Activated naive CD4-positive, alpha-beta T cell treated with Interleukin-2 at 50 U/mL for 16 hours (primary cell): ENCODE results near the gene CDC27.
"Not testable (repeated sequence)": the region's sequence is repeated elsewhere in the genome, so short reads cannot be mapped to it uniquely, and the experiment has no call there.

Source experiments
- DNase-seq: peaks from one replicate; pipeline ENCODE4 v3.0.0-alpha.2; 2020

CDC27 gene

DNA sequence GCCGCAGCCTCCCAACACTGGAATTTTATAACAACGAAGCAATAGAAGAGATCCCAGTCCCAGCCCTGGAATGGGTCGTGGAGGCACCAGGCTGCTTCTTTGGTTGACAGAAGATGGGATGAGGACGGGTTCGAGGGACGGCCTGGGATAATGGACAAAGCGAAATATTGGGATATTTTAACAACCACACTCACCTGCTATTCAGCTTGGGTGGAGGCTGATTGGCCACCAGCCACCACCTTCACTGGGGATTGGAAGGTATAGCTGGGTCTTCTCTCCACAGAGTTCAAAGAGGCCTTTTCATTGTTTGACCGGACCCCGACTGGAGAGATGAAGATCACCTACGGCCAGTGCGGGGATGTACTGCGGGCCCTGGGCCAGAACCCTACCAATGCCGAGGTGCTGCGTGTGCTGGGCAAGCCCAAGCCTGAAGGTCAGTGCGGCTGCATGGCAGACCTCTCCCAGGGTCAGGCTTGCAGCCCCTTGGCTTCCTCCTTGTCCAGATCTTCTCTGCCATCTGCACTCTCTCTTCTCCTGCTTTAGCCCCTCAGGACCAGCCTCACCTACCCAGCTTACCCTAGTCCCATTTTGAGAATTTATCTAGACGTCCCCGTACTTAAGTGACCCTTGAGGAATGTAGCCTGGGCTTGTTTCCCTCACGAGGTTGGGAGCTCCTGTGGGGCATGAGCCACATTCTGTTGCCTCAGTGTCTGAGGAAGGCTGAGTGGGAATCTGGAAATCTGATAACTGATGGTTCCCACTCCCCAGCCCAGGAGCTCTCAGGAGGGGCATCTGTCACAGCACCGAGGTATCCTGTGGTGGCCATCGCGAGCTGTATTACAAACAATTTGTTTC is 30.8 kb upstream of the CDC27 start:
- DNase-seq, result no peak

DNA sequence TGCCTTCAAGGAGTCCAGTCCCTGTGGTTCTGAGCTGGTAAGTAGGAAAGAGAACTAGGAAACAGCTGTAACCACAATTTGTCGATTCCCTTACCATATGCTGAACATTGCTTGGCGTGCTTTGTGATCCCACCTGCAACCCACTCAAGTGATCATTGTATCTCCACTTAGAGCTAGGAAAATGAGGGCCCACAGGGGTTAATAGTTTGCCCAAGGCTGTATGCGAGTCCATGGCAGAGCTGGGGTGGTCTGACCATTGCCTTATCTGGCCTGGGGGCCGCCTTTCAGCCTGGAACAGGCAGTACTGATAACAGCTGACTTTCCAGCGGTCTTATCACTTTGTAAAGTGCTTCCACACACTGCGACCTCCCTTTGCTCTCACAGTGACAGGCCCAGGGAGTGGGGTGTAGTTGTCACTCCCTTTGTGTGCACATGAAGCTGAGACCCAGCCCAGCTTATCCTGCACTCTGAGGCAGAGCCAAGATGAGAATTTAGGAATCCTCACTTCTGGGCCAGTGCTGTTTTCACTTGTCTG is 29.9 kb upstream of the CDC27 start:
- no peak for DNase-seq

DNA sequence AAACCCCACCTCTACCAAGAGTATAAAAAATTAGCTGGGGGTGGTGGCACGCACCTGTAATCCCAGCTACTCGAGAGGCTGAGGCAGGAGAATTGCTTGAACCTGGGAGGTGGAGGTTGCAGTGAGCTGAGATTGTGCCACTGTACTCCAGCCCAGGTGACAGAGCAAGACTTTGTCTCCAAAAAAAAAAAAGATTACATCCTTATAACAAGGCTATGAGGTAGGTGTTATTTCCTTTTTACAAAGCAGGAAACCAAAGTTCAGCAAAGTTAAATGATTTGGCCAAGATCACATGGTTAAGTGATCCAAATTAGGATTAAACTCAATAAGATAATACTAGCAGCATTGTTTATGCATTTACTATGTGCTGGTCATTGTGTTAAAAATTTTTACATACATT is 28.2 kb upstream of the CDC27 start:
- DNase-seq, result not testable (repeated sequence)

DNA sequence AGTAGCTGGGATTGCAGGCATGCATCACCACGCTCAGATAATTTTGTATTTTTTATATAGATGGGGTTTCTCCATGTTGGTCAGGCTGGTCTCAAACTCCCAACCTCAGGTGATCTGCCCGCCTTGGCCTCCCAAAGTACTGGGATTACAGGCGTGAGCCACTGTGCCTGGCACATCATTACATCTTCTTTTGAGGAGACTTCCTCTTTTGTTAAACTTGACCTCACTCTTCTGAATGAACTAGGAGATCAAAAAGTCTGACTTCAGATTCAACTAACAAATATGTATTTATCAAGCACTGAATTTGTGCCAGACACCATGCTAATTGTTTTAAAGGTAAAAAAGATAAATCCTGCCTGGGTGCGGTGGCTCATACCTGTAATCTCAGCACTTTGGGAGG is 27.7 kb upstream of the CDC27 start:
- DNase-seq, result not testable (repeated sequence)

- DNase-seq, result no peak
Observed at GRCh38 chr17:47214931-47215330, 25.8 kb upstream of the CDC27 start.

DNA sequence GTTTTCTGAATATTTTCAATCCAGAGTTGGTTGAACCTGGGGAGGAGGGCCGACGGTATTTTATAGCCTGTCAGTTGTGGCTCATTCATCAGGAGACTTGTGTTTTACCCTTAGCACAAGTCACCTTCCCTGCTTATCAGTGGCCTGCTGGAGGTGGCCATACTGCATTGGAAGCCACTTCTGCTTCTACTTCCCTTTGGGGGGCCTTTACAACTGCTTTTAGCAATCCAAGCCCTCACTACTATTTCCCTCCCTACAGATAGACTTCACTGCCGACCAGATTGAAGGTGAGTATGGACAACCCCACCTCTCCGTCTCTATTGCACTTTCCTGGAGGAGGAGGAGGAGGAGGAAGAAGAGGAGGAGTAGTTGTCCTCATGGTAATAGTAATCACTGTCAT is 24.4 kb upstream of the CDC27 start:
- no peak for DNase-seq

- DNase-seq, result no peak
Observed at GRCh38 chr17:47212458-47212857, 23.4 kb upstream of the CDC27 start.

GRCh38 chr17:47210779-47211178 is 21.7 kb upstream of the CDC27 start:
- DNase-seq, result no peak

DNA sequence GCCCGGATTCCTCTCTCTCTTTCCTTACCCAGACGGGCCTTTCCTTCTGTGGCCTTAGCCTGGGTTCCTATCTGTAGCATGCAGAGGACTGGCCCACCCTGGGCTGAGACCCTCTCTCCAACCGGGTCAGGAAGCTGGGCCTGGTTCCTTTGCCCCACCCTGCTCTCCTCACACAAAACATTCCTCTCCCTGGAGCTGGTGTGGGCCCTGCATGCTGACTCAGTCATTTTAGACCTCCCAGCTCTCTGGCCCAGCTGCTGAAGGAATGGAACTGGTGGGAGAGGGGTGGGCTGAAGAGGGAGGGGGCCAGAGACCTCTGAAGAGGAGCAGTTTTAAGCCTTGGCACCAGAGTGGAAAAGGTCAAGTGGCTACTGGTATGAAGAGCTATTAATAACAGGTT is 21.0 kb upstream of the CDC27 start:
- no peak for DNase-seq

- DNase-seq, result no peak
Observed at GRCh38 chr17:47209499-47209898, 20.4 kb upstream of the CDC27 start.

- DNase-seq, result no peak
Observed at GRCh38 chr17:47208744-47209488, 19.8 kb upstream of the CDC27 start, which contains the start of gene MYL4. MYL4 (plus strand) TSS chr17:47209348; CDS start chr17:47209423, 75 bp downstream.

- no peak for DNase-seq
Observed at GRCh38 chr17:47207143-47208067, 18.3 kb upstream of the CDC27 start.

DNA sequence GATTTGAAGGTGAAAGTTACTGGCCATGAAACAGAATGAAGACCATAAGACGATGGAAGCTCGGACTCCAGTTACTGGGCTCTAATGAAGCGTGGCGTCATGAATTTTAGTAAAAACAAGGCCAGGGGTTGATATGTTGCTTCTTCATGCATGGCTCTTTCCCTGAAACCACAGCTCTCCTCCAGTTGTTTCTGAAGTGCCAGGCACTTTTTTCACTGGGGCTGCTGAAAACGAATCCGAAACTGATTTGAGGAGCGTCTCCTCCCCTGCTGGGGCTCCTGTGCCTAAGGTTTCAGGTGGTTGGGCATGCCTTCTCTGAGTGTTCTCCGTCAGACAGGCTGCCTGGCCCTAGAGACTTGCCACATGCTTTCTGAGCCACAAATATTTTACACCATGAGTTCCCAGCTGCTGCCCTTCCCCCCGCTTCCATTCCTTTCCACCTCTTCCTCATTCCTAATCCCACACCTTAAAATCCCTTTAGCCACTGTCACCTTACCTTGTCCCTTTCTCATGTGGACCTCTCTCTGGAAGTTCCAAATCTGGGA is 16.4 kb upstream of the CDC27 start:
- DNase-seq, result peak; percentile 73

GRCh38 chr17:47204722-47205418 is 15.8 kb upstream of the CDC27 start:
- peak; percentile 26 for DNase-seq

DNA sequence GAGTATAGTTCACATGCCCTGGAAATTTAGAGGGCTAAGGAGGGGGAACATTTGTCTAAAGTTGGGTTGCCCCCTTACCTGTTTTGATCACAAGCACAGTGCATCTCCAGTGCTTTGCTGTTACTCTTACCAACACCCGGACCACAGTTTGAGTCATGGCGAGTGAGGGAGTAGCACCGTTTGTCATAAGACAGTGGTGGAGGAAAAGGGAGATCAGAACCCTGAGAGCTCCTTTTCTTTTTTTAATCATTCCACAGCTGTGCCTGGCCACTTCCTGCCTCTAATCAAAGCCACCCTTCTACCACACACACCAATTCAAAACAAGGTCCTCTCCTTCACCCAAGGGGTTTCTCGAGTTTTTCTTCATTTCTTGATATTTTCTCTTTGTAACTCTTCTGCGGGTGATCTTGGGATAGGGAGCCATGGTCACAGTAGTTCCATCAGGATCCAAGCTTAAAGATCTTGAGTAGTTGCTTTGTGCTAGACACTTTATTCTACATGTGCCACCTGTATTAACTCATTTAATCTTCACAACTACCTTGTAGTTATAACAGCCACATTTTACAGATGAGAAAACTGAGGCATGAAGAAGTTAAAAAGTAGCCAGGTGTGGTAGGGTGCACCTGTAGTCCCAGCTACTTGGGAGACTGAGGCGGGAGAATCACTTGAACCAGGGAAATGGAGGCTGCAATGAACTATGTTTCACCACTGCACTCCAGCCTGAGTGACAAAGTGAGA is 15.1 kb upstream of the CDC27 start:
- DNase-seq, result peak; percentile 61

DNA sequence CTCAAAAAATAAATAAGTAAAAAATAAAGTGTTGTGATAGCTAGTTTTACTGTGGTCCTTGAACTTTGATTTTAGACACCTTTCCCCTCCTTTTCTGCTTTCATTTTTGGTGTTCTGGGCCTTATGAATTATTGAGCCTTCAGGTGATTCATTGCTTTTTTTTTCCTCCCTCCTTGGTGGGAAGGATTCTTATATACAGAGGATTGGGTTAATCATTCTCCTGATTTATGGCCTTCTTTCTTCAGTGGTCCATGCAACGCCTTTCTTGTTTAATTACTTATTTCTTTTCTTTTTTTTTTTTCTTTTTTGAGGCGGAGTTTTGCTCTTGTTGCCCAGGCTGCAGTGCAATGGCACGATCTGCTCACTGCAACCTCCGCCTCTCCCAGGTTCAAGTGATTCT is 12.1 kb upstream of the CDC27 start:
- no peak for DNase-seq

- DNase-seq, result no peak
Observed at GRCh38 chr17:47200325-47200664, 11.2 kb upstream of the CDC27 start.

DNA sequence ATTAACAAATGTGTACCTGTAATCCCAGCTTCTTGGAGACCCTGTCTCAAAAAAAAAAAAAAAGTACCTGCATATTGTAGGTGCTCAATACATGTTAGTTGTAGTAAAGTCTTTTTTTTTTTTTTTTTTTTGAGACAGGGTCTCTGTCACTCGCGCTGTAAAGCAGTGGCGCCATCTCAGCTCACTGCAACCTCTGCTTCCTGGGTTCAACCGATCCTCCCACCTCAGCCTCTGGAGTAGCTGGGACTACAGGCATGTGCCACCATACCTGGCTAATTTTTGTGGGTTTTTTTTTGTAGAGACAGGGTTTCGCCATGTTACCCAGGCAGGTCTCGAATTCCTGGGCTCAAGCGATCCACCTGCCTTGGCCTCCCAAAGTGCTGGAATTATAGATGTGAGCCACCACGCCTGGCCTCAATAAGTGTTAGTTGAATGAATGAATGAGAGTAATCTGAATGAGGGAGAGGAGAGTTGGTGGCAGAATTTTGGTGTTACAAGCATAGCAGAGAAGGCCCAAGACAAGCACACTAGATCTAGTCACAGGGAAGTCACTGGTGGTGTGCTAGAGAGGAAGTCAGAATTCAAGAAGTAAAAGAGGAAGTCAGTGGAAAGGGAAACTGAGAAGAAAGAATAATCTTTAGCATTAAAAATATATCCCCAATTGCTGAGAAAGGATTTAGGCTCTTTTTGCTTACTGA is 10.7 kb upstream of the CDC27 start:
- DNase-seq, result no peak

GRCh38 chr17:47197821-47198220 is 8.7 kb upstream of the CDC27 start:
- no peak for DNase-seq

GRCh38 chr17:47193931-47194511 is 4.9 kb upstream of the CDC27 start:
- no peak for DNase-seq
